D341Med (cell line): Measurements from ENCODE around the gene DNAJB1.
"Not testable (repeated sequence)": the region's sequence is repeated elsewhere in the genome, so short reads cannot be mapped to it uniquely, and the experiment has no call there.

Experiments used
- DNase-seq: peaks from one replicate; pipeline ENCODE4 v3.0.0; 2012; ENCODE audit warnings: low spot score

Gene DNAJB1

DNA sequence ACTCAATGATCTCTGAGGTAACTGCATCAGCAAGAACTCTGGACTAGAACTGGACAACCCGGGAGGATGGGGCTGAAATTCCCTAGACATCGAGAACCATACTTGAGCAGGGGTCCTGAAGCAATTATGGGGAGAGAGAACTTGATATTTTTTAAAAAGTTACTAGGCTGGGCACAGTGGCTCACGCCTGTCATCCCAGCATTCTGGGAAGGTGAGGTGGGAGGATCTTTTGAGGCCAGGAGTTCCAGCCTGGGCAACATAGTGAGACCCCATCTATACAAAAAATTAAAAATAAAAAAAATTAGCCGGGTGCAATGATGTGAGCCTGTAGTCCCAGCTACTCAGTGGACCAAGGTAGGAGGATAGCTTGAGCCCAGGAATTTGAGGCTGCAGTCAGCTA is 2.3 kb upstream of the DNAJB1 start:
- DNase-seq = no peak

- DNase-seq = no peak
These were observed 1.7 kb upstream of the DNAJB1 start for GRCh38 chr19:14519860-14520407.

- no peak for DNase-seq
These were observed 1.2 kb upstream of the DNAJB1 start for GRCh38 chr19:14519245-14519859.

DNA sequence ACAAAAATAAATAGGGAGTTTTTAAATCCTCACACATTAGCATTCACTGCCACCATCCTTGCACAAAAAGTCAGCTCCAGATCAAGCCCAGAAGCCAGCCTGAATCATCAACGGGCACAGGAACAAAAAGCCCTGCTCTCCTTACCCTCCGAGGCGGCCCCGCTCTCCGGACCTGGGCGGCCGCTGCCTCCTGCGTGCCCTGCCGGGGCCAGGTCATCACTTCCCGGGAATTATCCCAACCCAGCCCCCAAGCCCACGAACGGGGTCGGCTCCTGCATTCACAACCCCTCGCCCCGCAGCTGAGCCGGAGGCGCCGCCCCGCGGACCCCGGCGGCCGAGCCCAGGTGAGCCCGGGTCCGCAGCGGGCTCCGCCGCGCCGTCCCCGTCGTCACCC is 754 bp downstream of the DNAJB1 start:
- no peak for DNase-seq

DNA sequence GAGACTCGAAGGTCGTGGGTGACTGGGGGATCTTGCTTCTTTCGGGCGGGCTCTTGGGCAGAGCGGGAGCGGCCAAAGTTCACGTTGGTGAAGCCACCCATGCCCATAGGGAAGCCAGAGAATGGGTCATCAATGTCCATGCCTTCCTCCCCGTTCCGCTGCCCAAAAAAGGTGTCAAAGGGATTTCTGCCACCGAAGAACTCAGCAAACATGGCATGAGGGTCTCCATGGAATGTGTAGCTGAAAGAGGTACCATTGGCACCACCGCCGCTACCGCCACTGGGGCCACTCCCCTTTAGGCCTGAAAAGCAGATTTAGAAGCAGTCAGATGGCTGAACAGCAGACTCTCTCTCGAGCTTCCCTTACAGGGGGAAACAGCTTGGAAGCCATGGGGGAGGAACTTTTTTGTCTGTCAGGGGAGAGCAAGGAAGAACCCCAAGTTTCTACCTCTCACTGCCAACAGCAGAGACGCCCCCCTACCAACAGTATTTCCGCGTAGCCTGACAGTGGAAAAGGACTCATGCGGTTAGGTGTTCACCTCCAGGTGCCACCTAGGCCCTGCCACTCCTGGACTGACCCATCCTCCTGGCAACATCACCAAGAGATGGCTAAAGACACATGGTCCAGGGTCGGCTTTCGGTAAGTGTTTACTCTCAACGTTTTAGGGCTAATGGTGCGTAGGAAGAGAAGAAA is 1.3 kb downstream of the DNAJB1 start:
- no peak for DNase-seq

DNA sequence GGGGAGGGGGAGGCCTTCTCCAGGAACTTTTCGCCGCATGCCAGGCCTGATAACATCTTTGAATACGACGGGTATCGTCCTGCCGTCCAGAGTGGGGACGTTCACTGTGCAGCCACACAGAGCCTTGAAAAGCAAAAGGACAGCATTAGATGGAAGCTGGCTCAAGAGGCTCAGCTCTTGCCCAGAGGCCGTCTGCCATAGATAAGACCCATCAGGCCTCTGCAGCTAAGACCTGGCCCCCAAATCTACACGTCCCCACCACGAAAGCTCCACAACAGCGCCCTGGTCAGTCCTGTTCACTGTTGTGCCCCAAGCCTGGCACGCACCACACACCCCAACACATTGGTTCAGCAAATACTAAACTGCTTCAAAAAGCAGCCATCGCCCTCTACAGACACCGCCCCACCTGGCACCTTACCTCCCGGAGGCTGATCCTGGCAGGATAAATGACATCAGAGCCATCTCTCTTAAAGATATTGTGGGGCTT is 2.1 kb downstream of the DNAJB1 start:
- DNase-seq = peak; percentile 45

DNA sequence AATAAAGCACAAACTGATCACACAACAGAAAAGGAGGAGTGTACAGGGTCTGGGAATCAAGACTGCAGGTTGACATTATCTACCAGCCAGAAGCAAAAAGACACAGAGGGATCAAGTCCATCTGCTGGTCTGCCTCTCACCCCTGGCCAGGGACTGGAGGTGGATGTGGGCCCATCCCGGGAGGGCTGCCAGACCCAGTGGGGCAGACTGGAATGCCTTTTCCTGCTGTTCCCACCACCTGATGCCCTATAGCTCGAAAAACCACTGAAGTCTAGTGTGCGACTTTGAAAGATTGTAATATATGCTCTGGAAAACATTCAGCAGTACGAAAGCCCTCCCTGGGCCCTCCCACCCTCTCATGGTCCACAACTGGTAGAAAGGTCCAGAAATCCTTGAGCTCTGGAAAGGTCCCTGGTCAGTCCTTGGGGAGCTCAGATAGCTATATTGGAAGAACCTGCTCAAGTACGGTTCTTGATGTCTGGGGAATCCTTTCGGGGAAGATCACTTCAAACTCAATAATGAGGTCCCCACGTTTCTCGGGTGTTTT is 2.6 kb downstream of the DNAJB1 start:
- DNase-seq = no peak

DNA sequence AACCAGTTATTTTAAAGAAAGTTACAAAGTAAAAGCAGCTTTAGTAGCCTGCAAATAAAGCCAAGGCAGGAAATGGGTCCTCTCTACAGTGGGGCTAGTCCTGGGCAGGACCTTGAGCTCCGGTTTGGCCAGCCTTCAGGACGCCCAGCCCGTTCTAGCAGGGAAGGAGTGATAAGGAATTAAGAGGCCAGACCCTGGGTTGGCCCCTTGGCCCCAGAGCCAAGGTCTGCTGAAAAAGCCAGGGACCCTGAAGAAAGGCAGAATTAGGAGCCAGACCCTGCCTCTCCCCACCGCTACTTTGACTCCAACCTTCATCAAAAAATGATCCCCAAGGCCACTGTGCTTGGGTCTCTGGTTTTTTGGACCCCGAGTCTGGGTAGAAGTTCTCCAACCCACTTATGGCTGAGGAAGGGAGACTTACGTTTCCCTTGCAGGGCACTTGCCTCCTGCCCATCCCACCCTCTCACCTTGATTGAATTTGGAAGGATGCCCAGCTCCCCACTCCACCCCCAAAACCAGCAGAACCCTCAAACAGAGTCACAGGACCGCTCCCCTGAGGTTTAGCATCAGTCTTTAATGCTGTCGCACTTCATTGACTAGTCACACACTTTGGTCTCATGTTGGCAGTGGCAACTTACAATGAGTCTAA is 3.9 kb downstream of the DNAJB1 start:
- DNase-seq = no peak

DNA sequence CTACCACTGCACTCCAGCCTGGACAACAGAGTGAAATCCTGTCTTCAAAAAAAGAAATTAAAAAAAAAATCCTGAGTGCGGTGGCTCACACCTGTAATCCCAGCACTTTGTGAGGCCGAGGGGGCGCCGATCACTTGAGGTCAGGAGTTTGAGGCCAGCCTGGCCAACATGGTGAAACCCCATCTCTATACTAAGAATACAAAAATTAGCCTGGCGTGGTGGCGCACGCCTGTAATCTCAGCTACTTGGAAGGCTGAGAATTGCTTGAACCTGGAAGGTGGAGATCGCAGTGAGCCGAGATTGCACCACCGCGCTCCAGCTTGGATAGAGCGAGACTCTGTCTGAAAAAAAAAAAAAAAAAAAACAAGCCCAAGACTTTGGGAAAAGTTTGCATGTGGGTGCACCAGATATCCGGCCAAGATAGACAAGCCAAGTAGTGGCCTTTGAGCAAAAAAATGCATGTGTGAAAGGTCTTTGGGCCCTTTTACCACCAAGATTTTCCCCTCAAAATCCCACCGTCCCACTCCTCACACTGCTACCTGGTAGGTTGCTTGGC is 5.7 kb downstream of the DNAJB1 start:
- DNase-seq = no peak

DNA sequence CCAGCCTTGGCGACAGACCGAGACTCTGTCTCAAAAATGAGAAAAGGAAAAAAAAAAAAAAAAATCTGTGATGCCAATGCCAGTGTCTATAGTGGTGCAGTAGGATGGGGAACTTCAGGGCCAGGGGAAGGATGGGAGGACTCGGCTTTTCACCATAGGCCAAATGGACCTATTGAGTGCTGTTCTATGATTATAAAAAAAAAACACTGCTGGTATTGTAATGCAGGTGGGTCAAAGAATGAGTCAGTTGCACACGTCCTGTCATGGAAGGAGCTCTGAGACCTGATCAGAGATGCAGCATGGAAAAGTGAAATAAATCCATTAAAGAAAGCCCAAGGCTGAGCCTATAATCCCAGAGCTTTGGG is 7.0 kb downstream of the DNAJB1 start:
- DNase-seq = no peak

DNA sequence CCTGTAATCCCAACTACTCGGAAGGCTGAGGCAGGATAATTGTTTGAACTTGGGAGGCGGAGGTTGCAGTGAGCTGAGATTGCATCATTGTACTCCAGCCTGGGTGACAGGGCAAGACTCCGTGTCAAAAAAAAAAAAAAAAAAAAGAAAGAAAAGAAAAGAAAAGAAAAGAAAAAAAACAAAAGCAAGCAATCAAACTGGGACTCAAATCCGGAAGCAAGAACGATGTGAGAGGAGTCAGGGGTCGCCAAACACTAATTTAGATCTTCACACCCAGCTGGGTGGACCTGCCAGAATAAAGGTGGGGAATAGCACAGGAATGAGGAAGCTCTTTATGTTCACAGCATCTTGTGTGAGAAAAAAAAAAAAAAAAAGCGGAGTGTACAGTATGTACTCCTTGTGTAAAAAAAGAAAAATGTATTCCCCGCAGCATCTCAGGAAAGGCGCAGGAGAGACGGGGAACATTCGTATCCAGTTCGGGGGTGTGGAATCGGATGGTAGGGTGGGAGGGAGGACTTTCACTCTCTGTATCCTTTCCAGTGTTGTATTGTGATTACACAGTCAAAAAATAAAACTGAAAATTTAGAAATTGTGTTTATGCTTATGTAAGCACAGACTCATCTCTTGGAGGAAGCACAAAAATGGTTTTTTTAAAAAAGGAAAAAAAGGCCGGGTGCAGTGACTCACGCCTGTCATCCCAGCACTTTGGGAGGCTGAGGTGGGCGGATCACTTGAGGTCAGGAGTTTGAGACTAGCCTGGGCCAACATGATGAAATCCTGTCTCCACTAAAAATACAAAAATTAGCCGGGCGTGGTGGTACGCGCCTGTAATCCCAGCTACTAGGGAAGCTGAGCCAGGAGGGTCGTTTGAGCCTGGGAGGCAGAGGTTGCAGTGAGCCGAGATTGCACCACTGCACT is 7.6 kb downstream of the DNAJB1 start:
- no peak for DNase-seq

DNA sequence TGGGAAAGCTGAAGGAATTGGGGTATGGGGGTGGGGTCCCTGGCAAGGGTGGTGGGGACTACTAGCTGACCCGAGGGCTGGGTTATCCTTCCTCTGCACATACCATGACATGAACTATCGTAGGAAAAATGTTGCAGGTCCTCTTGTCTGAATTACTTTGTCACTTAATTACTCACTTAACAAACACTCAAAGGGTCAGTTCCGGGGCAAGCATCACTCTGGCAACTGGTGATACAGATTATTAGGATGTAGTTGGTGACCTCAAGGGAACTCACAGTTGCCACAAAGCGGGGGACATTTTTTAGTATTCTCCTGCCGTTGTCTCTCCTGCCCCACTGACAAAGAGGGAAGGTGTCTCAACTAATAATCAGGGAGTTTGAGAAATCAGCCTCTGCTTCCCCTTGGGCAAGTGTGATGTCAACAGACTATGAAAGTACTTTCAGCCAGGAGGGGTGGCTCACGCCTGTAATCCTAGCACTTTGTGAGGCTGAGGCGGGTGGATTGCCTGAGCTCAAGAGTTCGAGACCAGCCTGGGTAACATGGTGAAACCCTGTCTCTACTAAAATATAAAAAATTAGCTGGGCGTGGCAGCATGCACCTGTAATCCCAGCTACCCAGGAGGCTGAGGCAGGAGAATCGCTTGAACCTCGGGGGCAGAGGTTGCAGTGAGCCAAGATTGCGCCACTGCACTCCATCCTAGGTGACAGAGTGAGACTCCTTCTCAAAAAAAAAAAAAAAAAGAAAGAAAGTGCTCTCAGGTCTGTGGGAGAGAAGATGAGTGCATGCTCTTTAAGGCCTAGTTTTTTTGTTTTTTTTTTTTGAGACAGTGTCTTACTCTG is 10.3 kb downstream of the DNAJB1 start:
- DNase-seq = no peak

DNA sequence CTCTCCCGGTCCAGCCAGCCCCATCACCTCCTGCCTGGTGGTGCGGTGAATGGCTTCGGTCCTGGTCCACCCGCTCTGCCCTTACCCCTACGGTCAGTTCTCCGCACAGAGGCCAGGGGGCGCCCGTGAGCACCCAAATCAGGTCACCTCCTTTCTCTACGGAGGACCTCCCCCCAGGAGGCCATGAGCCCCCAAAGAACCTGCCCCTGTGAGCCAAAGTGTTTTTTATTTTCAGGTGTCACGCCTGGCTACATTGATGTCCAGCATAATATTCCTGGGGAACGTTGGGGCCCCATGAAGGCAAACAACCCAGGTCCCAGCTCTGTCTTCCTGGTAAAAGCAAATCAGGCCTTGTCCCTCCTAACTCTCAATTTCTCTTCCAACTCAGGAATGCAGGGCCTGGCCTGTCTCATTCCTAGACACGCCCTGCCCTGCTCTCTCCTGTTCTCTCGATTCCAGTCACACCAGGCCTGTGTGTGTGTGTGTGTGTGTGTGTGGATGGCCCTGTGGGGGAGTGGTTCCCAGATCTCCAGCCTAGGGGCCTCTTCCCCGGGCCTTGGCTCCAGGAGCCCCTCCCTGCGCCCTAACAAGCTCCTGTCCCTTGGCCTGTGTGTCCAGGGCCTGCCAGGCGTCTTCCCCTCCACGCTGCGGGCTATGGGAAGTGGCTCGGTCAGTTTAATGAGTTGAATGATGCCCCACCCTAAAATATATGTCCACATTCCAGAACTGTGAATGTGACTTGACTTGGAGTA is 12.5 kb downstream of the DNAJB1 start:
- DNase-seq = peak; percentile 81

DNA sequence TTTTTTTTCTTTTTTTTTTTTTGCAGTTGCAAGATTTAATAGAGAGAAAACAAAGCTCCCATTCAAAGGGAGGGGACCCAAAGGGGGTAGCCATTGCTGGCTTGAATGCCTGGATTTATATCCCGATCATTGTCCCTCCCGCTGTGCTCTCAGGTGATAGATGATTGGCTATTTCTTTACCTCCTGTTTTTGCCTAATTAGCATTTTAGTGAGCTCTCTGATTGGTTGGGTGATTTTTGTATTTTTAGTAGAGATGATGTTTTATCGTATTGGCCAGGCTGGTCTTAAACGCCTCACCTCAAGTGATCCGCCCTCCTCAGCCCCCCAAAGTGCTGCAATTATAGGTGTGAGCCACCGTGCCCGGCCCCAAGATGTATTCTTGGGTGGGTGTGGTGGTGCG is 13.6 kb downstream of the DNAJB1 start:
- DNase-seq = not testable (repeated sequence)

DNA sequence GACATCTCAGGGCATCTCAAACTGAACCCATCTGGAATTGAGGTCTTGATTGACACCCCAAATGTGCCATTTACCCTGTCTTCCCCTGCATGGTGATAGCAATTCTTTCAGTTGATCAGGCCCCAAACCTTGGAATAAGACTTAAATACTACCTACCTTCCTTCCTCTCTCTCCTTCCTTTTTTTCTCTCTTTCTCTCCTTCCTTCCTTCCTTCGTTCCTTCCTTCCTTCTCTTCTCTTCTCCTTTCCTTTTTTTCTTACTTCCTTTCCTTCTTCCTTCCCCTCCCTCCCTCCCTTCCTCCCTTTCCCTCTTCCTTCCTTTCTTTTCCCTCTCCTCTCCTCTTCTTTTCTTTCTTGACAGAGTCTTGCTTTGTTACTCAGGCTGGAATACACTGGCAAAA is 14.9 kb downstream of the DNAJB1 start:
- DNase-seq = no peak

- no peak for DNase-seq
These were observed 15.7 kb downstream of the DNAJB1 start for GRCh38 chr19:14502334-14503092.

DNA sequence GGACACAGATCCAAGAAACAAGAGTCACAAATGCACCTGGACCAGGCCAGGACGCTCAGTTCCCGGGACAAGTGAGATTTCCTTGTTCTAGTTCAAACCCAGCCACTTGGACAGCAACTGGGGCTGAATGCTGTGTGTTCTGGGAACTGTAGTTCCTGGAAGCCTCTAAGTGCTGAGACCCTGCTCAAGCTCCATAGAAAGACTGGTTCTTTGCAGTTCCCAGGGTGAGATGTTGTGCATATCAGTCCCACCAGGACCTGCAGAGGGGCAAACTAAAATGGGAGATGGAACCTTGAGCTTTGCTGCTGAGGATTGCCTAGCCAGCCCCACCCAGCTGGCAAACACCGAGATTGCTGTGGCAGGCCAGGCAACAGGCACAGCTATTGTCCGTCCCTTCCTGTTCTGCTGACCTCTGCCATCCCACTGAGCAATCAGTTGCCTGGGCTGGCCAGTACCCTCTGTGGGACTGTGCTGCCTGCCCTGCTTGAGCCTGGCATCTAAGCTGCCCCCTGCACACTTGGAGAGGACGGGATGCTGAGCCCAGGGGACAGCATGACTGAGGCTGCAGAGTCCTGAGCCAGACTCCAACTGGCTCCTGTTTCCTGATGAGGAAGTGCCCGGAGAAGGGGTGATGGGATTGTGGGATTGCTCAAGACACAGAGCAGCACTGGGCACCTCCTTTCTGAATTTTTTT is 20.8 kb downstream of the DNAJB1 start:
- DNase-seq = no peak

GRCh38 chr19:14496834-14497227 is 21.4 kb downstream of the DNAJB1 start:
- no peak for DNase-seq
